COLO668 (cell line): Measurements from ENCODE around the gene DNAJB11.
"Not testable (repeated sequence)": the region's sequence is repeated elsewhere in the genome, so short reads cannot be mapped to it uniquely, and the experiment has no call there.

Experiments used
- DNase-seq: peaks from one replicate; lab custom pipeline; 2025; ENCODE audit not compliant: unreplicated experiment; lab: John Stamatoyannopoulos, UW

The DNAJB11 gene

DNA sequence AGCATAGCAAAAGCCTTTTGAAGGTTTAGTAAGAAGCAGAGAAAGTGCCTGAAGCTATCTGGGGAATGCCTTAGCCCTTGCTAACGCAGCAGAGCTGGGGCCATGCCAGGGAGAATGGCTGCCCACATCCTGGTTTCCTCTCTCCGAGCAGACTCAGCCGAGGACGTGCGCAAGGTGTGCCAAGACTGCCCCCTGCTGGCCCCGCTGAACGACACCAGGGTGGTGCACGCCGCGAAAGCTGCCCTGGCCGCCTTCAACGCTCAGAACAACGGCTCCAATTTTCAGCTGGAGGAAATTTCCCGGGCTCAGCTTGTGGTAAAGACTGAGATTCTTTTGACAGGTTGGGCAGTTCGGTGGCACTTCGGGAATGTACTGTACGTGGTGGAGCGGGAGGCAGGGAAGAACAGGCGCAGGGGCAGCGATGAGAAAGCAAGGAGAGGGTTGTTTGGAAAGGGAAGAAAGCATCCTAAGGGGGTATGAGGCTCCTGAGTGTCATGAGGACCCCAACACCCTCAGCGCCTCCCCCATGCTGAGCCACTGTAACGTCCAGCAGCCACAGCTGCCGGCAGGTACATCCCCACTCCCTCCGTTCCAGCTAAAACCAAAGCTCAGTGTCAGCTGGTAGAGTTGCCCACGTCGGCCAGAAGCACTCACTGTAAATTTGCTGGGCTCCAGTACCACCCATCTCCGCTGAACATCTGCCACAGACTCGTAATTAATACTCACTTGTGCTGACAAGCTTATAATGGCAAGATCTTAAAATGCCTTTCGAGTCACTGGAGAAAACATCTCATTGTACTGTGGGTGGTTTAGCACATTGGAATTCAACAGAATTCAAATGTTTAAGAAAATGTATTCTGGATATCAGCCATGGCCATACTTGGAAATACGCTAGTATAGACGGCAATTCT, 46.8 kb downstream of the DNAJB11 start:
- DNase-seq, result peak; percentile 64

DNA sequence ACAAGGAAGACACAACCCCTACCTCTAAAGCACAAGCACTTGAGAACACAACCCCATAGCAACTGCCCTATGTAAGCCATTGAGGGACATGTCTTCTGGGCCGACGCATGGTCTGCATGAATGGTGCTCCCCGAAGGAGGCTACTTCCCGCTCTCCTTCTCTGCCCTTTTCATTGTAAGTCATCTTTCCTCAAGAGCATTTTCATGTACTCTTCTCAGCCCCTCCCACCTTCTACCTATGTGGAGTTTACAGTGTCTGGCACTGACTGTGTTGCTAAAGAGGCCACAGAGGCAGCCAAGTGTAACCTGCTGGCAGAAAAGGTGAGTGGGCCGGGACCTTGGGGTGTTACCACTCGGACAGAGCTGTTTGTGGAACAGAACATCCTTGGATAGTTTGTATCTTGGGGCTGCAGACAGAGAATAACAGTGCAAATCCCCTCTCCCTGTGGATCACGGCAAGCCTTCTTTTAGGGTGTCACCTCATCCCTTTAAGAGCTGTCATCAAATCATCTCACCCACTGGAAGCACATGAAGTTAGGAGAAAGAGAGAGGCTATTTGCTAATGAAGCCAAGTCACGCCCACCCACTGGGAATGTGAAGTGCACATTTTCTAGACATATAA, 47.9 kb downstream of the DNAJB11 start:
- no peak for DNase-seq

DNA sequence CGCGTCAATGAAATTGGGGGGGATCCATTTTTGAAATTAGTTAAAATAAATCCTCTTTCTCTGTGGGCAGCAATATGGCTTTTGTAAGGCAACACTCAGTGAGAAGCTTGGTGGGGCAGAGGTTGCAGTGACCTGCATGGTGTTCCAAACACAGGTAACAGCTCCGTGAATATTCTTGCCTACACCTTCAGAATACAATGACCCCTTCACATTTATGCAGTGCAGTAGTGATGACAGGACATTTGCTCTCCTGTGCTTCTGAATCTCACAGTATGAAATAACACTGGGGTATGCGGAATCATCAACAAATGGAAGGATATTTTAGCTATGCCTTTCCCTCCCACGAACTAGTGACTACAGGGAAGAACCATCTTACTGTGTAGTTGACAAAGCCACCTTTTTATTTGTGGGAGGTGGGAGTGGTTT, 49.3 kb downstream of the DNAJB11 start:
- no peak for DNase-seq

DNA sequence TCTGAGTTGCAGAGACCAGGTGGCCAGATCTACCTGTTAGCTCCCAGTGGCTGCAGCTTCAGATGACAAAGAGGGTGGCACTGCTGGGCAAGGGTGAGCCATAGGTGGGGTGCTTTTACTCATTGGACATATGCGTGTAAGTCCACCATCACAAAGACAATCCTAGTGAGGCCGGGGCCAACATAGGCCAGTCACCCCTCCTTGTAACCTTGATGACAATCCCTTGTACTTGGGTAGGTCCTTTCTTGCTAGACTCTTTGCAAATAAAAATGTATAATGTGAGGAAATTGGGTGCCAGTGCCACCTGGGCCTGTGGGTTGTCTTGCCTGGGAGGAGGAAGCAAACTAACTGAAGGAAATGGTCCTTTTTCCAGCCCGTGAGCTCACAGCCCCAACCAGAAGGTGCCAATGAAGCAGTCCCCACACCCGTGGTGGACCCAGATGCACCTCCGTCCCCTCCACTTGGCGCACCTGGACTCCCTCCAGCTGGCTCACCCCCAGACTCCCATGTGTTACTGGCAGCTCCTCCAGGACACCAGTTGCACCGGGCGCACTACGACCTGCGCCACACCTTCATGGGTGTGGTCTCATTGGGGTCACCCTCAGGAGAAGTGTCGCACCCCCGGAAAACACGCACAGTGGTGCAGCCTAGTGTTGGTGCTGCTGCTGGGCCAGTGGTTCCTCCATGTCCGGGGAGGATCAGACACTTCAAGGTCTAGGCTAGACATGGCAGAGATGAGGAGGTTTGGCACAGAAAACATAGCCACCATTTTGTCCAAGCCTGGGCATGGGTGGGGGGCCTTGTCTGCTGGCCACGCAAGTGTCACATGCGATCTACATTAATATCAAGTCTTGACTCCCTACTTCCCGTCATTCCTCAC, 49.9 kb downstream of the DNAJB11 start:
- no peak for DNase-seq

DNA sequence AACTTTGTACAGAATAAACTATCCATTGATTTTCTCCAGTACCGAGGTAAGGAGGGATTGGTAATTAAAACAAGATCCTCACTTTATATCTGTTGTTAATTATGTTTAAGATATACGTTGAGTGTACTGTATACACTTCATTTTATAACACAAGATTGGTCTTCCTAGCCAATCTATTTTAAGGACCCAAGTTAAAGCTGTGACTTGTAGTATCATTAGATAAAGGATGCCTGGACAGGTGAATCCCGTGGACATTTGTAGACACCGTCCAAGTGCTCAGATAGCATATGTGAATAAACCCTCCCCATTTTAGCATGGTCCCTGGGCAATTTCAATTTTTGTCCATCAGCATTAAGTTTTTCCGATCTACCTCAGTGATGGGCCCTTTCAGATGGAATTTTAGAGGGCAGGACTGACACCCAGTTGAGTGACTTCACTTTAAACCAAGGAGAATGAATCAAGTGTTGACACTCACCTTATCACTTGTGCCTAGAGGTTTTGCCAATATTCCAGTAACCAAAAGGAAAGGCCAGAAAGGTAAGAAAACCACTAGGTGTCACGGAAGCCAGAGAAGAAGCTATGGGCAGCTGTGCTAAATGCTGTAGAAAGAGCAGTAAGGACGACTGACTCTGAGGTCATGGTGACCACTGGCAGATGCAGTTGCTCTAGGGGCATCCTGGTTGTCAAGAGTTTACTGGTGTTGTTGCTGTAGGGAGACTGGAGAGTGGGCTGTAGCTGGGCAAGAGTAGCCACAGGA, 51.6 kb downstream of the DNAJB11 start:
- no peak for DNase-seq

DNA sequence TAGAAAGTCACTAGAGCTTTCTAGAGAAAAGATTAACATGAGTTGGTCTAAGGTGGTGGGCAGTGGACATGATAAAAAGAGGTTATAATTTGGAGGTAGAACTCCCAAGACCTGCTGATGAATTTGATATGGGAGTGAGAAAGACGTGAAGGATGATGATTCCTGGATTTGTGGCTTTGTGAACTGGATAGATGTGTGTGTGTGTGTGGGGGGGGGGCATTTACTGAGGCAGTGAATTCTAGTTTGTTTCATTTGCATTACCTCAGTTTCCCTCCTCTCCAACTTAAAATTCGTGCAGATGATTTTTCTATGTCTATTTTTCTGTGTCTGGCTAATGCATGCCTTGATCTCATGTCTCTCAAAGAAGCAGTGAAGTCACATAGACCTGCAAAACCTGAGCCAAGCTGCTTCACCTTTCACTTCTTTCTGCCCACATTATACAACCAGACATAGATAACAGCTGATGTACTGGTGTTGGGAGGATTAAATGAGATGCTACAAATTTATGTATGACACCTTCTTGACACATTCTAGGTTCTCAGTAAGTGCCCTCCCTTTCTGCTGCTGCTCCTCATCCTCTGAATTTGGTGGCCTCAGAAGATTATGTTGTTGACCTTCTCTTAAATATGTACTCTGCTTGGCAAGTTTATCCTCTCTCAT, 52.3 kb downstream of the DNAJB11 start:
- DNase-seq, result no peak

DNA sequence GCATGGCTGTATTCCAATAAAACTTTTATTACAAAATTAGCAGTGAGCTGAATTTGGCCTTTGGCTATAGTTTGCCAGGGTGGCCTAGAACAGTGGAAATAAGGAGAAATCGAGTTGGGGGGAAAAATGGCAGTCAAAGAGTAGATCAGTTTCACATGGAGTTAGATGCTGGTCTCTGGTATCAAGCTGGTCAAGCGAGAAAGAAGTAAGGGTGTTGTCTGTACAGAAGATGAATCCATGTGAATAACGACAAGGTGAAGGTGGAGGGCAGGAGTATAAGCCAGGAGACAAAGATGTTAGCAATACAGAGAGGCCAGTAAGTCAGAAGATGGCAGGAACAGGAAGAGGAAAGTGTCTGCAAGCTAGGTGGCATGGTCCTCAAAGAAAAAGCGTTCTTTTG, 54.1 kb downstream of the DNAJB11 start:
- no peak for DNase-seq

DNA sequence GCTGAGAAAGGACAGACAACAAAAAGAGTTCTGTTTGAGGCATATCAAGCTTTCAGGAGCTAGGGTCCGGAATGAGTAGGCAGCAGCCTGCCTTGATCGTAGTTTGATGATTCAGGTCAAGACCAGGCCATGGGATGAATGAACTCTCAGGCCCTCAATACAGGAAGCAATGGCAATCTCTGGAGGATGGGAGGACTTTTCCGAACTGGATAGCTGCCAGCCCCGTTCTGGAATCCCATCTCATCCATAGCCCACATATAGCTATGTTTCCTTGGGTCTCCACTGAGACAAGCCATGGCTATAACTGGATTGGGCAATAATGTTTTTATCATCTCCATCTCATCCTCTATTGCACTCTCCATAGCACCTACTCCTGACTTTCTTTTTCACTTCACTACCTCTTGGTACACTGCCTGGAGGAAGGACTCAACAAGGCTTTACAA, 55.1 kb downstream of the DNAJB11 start:
- no peak for DNase-seq

DNA sequence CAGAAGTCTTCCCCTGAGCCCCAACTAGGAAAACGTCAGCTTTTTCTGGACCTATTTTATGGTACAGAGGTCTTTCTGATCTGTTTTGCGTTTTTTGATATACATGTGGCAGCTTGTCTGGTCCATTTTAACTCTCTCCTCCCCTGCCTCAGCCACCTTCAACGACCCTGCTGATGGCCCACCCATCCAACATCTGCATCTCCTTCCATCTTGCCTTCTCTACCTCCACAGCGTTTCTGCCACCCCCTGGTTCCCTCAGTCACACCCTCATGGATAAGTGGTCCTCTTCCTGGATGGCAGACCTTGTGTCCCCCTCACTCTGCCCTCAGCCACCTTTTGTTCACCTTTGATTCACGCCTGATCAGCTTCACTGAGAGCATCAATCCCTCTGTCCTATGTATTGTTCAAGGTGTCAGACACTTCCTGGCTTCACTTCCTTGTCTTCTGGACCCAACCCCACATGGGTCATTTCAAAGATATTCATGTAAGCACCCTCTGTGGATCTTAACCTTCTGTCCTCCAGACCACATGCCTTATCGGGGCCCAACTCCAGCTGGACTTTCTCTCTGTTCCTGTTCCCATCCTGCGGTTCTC, 55.8 kb downstream of the DNAJB11 start:
- no peak for DNase-seq

DNA sequence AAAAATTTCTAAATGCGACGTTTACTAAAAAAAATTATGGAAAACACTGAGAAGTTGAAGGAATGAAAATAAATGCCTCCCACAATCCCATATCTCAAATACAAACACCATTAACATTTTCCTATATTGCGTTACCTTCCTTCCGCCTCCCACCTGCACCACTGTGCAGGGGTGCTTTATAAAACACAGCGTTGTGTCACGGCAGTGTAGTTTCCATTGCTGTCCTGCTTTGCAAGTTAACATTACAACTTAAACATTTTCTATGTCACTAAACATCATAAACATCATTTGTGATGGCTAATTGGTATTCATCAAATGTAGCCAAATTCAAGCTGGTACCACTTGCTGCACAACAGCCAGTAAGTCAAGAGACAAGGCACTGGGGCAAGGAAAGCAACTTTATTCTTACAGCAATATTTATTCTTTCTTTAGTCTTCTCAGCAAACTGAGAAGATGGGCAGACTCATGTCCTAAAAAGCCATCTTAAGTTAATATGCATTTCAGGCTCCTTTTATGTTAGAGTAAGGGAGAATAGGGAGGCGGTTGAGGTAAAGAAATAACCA, 57.4 kb downstream of the DNAJB11 start:
- DNase-seq, result no peak

DNA sequence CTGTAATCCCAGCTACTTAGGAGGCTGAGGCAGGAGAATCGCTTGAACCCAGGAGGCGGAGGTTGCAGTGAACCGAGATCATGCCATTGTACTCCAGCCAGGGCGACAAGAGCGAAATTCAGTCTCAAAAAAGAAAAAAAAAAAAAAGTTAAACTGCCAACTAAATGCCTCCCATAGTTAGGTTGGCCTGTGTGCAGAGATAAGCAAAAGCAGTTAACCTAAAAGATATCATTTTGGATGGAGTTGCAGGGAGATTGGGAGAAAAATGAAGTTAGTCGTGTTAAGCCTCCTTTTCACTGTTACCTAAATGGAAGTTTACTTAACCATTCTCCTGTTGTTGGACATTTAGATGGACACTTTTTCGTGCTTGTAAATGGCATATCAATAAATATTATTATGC, 58.2 kb downstream of the DNAJB11 start:
- no peak for DNase-seq

DNA sequence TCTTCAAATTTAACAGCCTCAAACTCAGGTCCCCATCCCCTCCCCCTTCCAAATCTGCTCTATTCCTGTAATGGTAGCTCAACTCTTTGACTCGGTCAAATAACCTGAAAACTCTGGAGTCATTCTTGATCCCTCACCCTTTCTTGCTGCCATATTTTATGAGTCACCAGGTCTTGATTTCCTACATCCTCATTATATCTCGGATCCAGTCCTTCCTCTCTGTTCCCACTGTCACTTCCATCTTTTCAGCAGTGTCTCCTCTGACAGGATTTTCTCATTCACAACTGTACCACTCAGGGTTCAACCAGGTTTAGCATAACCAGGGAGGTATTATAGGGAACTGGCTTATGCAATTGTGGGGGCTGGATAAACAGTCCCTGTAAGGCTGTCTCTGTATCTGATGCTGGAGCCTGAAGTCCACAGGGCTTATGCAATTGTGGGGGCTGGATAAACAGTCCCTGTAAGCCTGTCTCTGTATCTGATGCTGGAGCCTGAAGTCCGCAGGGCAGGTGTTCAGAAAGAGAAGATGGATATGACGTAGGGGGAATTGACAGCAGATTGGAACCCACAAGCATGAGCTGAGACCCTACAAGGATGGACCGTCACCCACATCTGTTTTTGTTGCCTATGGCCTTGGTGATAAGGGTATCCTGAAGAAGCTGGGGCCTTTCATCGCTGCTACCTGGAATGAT, 60.6 kb downstream of the DNAJB11 start:
- DNase-seq, result no peak

DNA sequence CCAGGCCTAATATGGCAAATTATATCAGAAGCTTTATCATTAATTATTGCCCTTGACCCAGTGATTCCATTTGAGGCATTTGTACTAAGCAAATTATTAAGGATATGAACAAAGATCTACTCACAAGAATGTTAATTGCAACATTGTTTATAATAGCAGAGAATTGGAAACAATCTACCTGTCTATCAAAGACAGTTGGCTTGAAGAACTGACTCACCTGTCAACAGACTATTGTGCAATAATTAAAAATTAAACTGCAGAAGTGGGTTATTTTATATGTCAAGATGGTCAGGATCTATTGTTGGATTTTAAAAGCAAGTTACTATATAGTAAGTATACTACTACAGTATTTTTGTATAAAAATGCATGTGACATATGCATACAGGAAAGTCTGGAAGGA, 63.0 kb downstream of the DNAJB11 start:
- DNase-seq, result no peak

DNA sequence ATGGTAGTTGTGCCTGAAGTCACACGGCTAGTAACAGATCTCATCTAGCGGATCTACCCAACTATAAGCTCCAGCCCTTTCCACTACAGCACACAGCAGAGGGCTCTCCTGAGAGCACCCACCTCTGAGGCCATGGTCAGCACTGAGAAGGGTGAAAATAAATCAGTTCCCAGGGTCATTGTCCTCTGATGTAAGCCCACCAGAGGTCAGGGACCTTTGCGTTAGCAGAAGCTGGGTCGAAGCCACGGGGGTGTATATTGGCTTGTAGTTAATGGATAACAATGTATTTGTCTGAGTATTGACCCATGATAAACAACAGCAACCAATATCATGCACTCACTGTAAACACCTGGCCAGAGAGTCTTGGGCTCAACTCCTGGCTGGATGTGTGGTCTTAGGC, 63.7 kb downstream of the DNAJB11 start:
- DNase-seq, result not testable (repeated sequence)
